WTC11 (cell line): ENCODE data around the gene HSDL2. TPM values are rescaled to one million over a fixed set of nuclear protein-coding genes. Genes with fewer than 3 reads are reported as not detected.

ENCODE experiments used
- ATAC-seq: fragments of 200-7000 bp; cut with Tn5 transposase; 2 replicates; pipeline ENCODE4 v1.10.0; 2021; ENCODE audit warnings: mild to moderate bottlenecking, moderate library complexity
- CTCF ChIA-PET: fragments of 300-600 bp; sonication (Branson Sonifier 250); formaldehyde crosslinking; loops from one replicate; lab custom pipeline; 2021; ENCODE audit warnings: antibody characterized with exemption; lab: Charles Lee
- POLR2A ChIA-PET: fragments of 350-600 bp; sonication (Branson Sonifier 250); formaldehyde crosslinking; loops from one replicate; lab custom pipeline; 2021; ENCODE audit warnings: antibody characterized with exemption; lab: Charles Lee
- DNase-seq: peaks from one replicate; pipeline ENCODE4 v3.0.0; 2021; ENCODE audit warnings: low spot score
- H3K27ac Mint-ChIP-seq: 2 replicates; pipeline ENCODE4 v1.8.0; 2021; ENCODE audit warnings: mixed read lengths
- H3K27me3 Mint-ChIP-seq: 2 replicates; pipeline ENCODE4 v1.8.0; 2021; ENCODE audit warnings: low read depth, mild to moderate bottlenecking, moderate library complexity, mixed read lengths
- H3K36me3 Mint-ChIP-seq: 2 replicates; pipeline ENCODE4 v1.8.0; 2021; ENCODE audit warnings: mixed read lengths
- H3K4me1 Mint-ChIP-seq: 2 replicates; pipeline ENCODE4 v1.8.0; 2022; ENCODE audit warnings: mixed read lengths
- H3K4me3 Mint-ChIP-seq: 2 replicates; pipeline ENCODE4 v1.8.0; 2021; ENCODE audit warnings: mild to moderate bottlenecking, moderate library complexity, mixed read lengths
- H3K9me3 Mint-ChIP-seq: 2 replicates; pipeline ENCODE4 v1.8.0; 2021; ENCODE audit warnings: mixed read lengths
- CTCF ChIP-seq: fragments of 200-600 bp; IDR thresholded peaks from 2 replicates; pipeline ENCODE4 v1.8.0; 2022; ENCODE audit warnings: antibody characterized with exemption
- E2F5 ChIP-seq: sonication (generic); formaldehyde crosslinking; IDR thresholded peaks from 2 replicates; pipeline ENCODE4 v1.8.1; 2022; ENCODE audit warnings: mild to moderate bottlenecking, moderate library complexity, missing genetic modification reagents
- EMX1 ChIP-seq: fragments of 250-450 bp; sonication (Bioruptor Pico); IDR thresholded peaks from 2 replicates; pipeline ENCODE4 v1.8.0; 2021; ENCODE audit warnings: mild to moderate bottlenecking
- ESRRA ChIP-seq: sonication (generic); formaldehyde crosslinking; IDR thresholded peaks from 2 replicates; pipeline ENCODE4 v1.8.1; 2022; ENCODE audit warnings: mild to moderate bottlenecking, missing genetic modification reagents, borderline replicate concordance
- FOXK1 ChIP-seq: sonication (generic); formaldehyde crosslinking; IDR thresholded peaks from 2 replicates; pipeline ENCODE4 v1.8.0; 2022; ENCODE audit warnings: mild to moderate bottlenecking, moderate library complexity, missing genetic modification reagents
- GABPB1 ChIP-seq: sonication (generic); formaldehyde crosslinking; IDR thresholded peaks from 2 replicates; pipeline ENCODE4 v1.8.1; 2023; ENCODE audit warnings: mild to moderate bottlenecking, missing genetic modification reagents
- GTF2I ChIP-seq: fragments of 250-450 bp; sonication (Bioruptor Pico); conservative IDR thresholded peaks from 2 replicates; pipeline ENCODE4 v1.4.0; 2021; ENCODE audit warnings: mild to moderate bottlenecking
- MLX ChIP-seq: sonication (generic); formaldehyde crosslinking; IDR thresholded peaks from 2 replicates; pipeline ENCODE4 v1.8.1; 2023; ENCODE audit warnings: mild to moderate bottlenecking, missing genetic modification reagents, moderate library complexity
- MYBL2 ChIP-seq: sonication (generic); formaldehyde crosslinking; IDR thresholded peaks from 2 replicates; pipeline ENCODE4 v1.8.1; 2023; ENCODE audit warnings: mild to moderate bottlenecking, moderate library complexity, missing genetic modification reagents
- STAT6 ChIP-seq: sonication (generic); formaldehyde crosslinking; conservative IDR thresholded peaks from 2 replicates; pipeline ENCODE4 v1.8.1; 2023; ENCODE audit warnings: mild to moderate bottlenecking, low read depth, missing genetic modification reagents, moderate library complexity
- TEAD4 ChIP-seq: sonication (generic); formaldehyde crosslinking; IDR thresholded peaks from 2 replicates; pipeline ENCODE4 v1.8.0; 2022; ENCODE audit warnings: mild to moderate bottlenecking, missing genetic modification reagents
- ZNF425 ChIP-seq: fragments of 250-450 bp; sonication (Bioruptor Pico); conservative IDR thresholded peaks from 2 replicates; pipeline ENCODE4 v1.9.0; 2021; ENCODE audit warnings: mild to moderate bottlenecking
- total RNA-seq: library from RNA; stranded (reverse); gene quantifications from 3 replicates; pipeline ENCODE4 v1.2.3, GENCODE V29; 2021

The HSDL2 gene
- total RNA-seq, 1 experiment from 2014 or later: 13.8 TPM

GRCh38 chr9:112333639-112334431 lies 46.1 kb upstream of the HSDL2 start:
- Mint-ChIP-seq H3K4me3 (peak overlapping the region; percentile 92), H3K27ac (peak overlapping the region; percentile 99), H3K36me3 (no peaks in the 10 kb centered on the region), H3K9me3 (no peaks in the 10 kb centered on the region), H3K27me3 (no peaks in the 10 kb centered on the region), H3K4me1 (peaks cover 29% of the 10 kb centered on the region)
- DNase-seq (peak; percentile 95), ATAC-seq (peak; percentile 92)
- POLR2A ChIA-PET: interaction anchor here (0.8 to 2.3 kb wide), 4 partner anchors 46 to 438 kb away, joined by 3 to 6 read pairs (median 4); partner anchors contain the start of genes HSDL2 and UGCG
- CTCF ChIA-PET: interaction anchor here (0.5 to 2.5 kb wide), 39 partner anchors 9 to 803 kb away, joined by 3 to 31 read pairs (median 4); partner anchors contain the start of genes HSDL2 and SUSD1
- TF ChIP-seq GABPB1 (peak; percentile 30; the same call in 1 of the 2 replicates), E2F5 (CRISPR knock-in tag) (peak; percentile 9; the same call in 1 of the 2 replicates), FOXK1 (no peak), CTCF (peak; percentile 10; the same call in 1 of the 2 replicates), GTF2I (CRISPR knock-in tag) (no peak), TEAD4 (CRISPR knock-in tag) (no peak)

GRCh38 chr9:112334432-112334841 lies 45.5 kb upstream of the HSDL2 start:
- no peak for ATAC-seq
- Mint-ChIP-seq H3K4me3 (peak overlapping the region; percentile 92), H3K27ac (peak overlapping the region; percentile 99), H3K36me3 (no peaks in the 10 kb centered on the region), H3K4me1 (peaks cover 29% of the 10 kb centered on the region), H3K27me3 (no peaks in the 10 kb centered on the region), H3K9me3 (no peaks in the 10 kb centered on the region)
- ChIA-PET CTCF (interaction anchor here (0.5 to 2.5 kb wide), 30 partner anchors 9 to 804 kb away, joined by 3 to 31 read pairs (median 5); partner anchors contain the start of genes HSDL2 and SUSD1), POLR2A (interaction anchor here (1.8 to 2.3 kb wide), 2 partner anchors 45 to 221 kb away, joined by 6 read pairs; partner anchors contain the start of gene HSDL2)
- DNase-seq: no peak
- no peak for TF ChIP-seq MYBL2
- TF ChIP-seq MLX (CRISPR knock-in tag): no peak
- no peak for TF ChIP-seq ESRRA
- TF ChIP-seq EMX1 (CRISPR knock-in tag): no peak
- TF ChIP-seq STAT6 (CRISPR knock-in tag): no peak

- ChIA-PET POLR2A (no interaction called here), CTCF (interaction anchor here (3.0 kb wide), 1 partner anchor 224 kb away, joined by 10 read pairs; no protein-coding TSS in a partner anchor)
- no peak overlapping the region for H3K27ac Mint-ChIP-seq
- H3K27me3 Mint-ChIP-seq: no peaks in the 10 kb centered on the region
- H3K36me3 Mint-ChIP-seq: no peaks in the 10 kb centered on the region
- peaks cover 18% of the 10 kb centered on the region for H3K4me1 Mint-ChIP-seq
- TF ChIP-seq ZNF425 (CRISPR knock-in tag): no peak
- H3K4me3 Mint-ChIP-seq: no peak overlapping the region
- ATAC-seq (no peak), DNase-seq (no peak)
- H3K9me3 Mint-ChIP-seq: no peaks in the 10 kb centered on the region
Observed at GRCh38 chr9:112337547-112337946, 42.4 kb upstream of the HSDL2 start.
